OCI-LY7 (cell line): Measurements from ENCODE around the gene GALNT2.

ENCODE experiments used
- CTCF ChIP-seq: fragments of 200-600 bp; sonication (generic); conservative IDR thresholded peaks from 2 replicates; pipeline ENCODE4 v1.5.1; 2014; ENCODE audit warnings: mild to moderate bottlenecking, antibody characterized with exemption, low read length, moderate library complexity, mixed read lengths
- EZH2phosphoT487 ChIP-seq: fragments of 200-600 bp; sonication (generic); IDR thresholded peaks from 2 replicates; pipeline ENCODE4 v1.6.1; 2018; ENCODE audit warnings: low read depth, borderline replicate concordance, mild to moderate bottlenecking, mixed run types, antibody characterized with exemption, low read length, moderate library complexity, mixed read lengths

- no peak for TF ChIP-seq CTCF
- no peak for TF ChIP-seq EZH2phosphoT487
Observed at GRCh38 chr1:230062521-230062920, 4.5 kb upstream of the GALNT2 start.
